Eye (tissue), 1 donor: ENCODE data around the gene FBXO5.

Experiments used
- DNase-seq: peaks from one replicate; pipeline ENCODE4 v3.0.0-alpha.2; 2015

FBXO5 gene

DNA sequence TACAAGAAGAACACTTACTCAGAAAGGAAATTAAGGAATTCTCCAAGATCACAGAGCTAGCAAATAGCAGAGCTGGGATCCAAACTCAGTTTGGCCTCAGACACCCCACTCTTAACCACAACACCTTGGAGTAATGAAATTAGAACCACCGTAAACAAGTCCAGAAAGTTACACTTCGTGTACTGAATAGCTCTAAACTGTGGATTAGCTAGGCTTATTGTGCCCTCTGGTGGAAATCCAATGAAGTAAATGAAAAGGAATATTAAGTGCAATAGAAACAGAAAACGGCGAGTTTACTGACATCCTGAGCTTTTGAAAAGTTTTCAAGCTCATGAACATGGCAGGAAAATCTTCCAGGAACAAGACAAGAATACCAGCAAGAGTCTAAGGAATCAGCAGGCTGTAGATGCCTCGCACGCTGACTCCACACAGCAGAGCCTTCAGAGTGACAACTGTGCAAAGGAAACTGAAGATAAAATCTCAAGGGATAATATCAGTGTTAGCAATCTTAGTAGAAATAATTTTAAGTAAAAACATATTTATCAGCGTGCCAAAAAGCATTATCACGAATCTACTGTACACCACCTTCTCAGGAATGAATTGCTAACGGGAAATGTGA, 34.6 kb downstream of the FBXO5 start:
- peak; percentile 75 for DNase-seq

DNA sequence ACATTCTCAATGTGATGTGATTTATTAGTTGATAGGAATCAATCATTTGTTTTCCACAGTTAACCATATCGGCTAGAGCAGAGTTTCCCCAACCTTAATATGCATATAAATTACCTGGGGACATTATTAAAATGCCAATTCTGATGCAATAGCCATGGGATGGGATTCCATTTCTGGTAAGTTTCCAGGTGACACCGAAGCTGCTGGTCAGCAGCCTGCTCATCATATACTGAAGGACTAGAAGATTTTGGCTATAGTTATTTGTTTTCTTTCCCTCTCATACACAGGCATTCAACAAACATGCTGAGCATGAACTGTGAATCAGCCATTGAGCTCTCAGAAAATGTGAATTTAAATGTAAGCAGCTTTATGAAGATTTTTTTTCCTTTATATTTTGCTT, 35.8 kb downstream of the FBXO5 start:
- no peak for DNase-seq

DNA sequence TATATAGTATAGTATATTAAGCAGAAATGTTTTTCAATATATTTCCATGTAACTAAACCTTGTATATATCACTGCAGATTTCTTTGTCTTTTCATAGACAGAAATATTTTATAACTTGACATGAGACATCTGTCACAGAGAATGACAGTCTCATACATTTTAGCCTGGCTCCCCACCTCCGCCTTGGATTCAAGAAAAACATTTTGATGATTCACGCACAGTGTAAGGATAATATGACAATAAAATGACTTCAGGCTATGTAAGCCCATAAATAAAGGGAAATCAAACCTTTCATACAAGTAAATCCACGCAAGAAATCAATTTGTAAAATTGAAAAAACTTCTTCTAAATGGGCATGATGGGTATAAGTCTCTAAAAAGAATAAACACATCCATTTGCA, 36.4 kb downstream of the FBXO5 start:
- no peak for DNase-seq

DNA sequence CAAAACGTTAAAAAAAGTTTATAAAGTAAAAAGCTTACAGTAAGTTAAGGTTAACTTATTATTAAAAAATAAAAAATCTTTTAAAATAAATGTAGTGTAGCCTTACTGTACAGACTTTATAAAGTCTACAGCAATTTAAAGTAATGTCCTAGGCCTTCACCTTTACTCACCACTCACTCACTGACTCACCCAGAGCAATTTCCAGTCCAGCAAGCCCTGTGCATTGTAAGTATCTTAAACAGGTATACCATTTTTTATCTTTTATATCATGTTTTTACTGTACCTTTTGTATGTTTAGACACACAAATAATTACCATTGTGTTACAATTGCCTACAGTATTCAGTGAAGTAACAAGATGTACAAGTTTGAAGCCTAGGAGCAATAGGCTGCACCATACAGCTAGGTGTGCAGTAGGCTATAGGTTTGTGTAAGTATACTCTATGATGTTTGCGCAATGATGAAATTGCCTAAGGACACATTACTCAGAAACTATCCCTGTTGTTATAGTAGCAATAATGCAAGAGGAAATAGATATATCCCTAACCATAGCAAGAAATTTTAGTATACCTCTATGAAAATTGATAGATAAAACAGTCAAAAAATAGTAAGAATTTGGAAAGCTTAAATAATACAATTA, 39.5 kb downstream of the FBXO5 start:
- DNase-seq = no peak

DNA sequence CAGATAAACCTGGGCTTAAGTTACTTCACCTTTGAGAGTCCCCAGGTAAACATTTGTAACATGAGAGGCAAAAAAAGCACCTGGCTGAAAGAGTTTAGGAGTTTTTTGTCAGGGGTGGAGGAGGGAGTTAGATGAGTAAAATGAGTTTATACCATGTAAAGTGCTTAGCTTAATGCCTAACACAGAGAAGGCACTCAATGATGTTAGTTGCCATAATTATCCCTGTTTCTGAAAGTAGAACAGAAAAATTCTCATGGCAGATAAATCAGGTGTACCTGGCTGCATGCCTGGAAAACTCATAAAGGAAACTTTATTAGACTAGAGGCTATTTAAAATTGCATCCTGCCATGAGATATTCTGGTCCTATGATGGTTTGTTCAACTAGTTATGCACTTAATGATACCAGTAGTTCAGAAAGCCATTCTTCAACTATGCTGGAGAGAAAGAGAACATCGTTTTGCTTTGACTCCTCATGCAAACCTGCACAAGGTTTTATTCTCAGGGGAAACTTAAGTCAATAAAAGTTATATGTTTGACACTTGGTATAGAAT, 40.4 kb downstream of the FBXO5 start:
- DNase-seq = no peak

DNA sequence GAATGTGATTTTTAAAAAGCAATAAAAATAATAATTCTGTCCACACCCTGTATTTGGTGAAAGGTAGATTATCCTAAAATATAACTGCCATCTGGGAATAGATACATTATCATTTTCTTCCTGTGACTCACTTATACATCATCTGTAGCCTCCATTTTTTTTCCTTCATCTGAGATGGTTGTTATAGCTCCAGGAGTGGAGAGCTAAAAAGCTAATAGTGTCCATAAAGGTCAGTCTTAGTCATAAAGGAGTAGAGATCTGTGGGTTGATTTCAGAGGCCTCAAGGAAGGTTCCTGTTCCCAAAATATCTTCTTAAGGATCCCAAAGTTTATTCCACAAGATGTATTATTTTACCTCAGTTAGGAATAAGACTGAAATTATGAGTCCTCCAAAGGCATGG, 41.1 kb downstream of the FBXO5 start:
- DNase-seq = no peak

DNA sequence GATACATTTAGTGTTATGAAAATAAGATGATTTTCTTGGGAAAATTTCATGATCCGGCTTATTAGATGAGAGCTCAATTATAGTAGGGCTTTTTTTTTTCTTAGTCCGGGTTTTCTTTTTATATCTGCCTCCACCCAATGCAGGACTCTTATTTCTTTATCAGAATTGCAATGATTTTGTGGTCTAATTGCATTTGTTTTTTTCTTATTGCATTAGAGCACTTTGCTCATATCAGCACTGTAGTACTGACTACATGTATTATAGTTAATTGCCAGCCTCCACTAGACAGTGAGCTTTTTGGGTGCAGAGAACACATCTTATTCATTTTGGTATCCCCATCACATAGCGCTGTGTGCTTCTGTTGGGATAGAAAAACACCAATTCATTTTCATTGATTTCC, 50.0 kb downstream of the FBXO5 start:
- no peak for DNase-seq

DNA sequence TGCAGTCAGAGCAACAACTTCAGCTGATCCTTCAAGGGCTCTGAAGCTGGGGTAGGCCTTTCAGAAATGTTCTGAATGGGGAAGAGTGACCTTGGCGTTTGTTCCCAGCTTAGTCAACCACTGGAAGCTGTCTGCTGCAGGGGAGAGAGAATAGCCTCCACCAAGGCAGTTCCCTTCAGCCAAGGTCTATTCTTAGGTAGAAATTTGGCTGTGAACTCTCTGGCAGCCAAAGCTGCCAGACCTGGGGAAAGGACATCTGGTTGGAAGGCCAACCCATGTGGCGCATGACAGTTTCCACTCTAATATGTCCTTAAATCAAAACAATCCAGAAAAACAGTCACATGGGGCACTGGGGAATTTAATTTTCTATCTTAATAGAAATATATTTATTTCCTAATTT, 60.1 kb downstream of the FBXO5 start:
- DNase-seq = no peak
